IMR-90 (cell line): ENCODE data around the gene TMEM140. TPM values are rescaled to one million over a fixed set of nuclear protein-coding genes. Genes with fewer than 3 reads are reported as not detected.

Source experiments
- ATAC-seq: fragments of 200-7000 bp; cut with Tn5 transposase; 2 replicates; pipeline ENCODE4 v1.9.1; 2020; ENCODE audit warnings: low read depth, mild to moderate bottlenecking, moderate library complexity
- BruUV-seq: library from RNA; stranded (reverse); fragments of 400-500 nt; replicated peaks from 2 replicates; lab custom pipeline; 2021; lab: Mats Ljungman, UMichigan
- CTCF ChIA-PET: fragments of 300-600 bp; formaldehyde crosslinking; extraction: SDS; loops from one replicate; lab custom pipeline; 2021; ENCODE audit warnings: antibody characterized with exemption; lab: Yijun Ruan, JAX
- POLR2A ChIA-PET: fragments of 300-600 bp; sonication (Branson Sonifier 250); formaldehyde crosslinking; loops from one replicate; lab custom pipeline; 2022; ENCODE audit warnings: antibody characterized with exemption; ENCODE audit not compliant: unreplicated experiment; lab: Charles Lee
- DNase-seq: peaks from one replicate; pipeline ENCODE4 v3.0.0; 2013
- H2AFZ ChIP-seq: replicated peaks from 2 replicates; pipeline ENCODE3; 2013; ENCODE audit warnings: low read length, mild to moderate bottlenecking; ENCODE audit not compliant: poor library complexity
- H2AK5ac ChIP-seq: 2 replicates; pipeline ENCODE4 v1.6.1; 2013; ENCODE audit warnings: low read depth, low read length, inconsistent platforms
- H2AK9ac ChIP-seq: replicated peaks from 2 replicates; pipeline ENCODE3; 2013; ENCODE audit warnings: mild to moderate bottlenecking, low read depth, low read length, moderate library complexity; ENCODE audit not compliant: poor library complexity
- H2BK120ac ChIP-seq: 2 replicates; pipeline ENCODE4 v1.6.1; 2013; ENCODE audit warnings: low read depth, low read length, inconsistent platforms
- H2BK15ac ChIP-seq: 3 replicates; pipeline ENCODE4 v1.6.1; 2013; ENCODE audit warnings: low read depth, low read length, inconsistent platforms
- H2BK20ac ChIP-seq: 2 replicates; pipeline ENCODE4 v1.6.1; 2013; ENCODE audit warnings: low read depth, mild to moderate bottlenecking, inconsistent platforms, low read length, moderate library complexity
- H2BK5ac ChIP-seq: 2 replicates; pipeline ENCODE4 v1.6.1; 2013; ENCODE audit warnings: mild to moderate bottlenecking, low read depth, low read length, inconsistent platforms; ENCODE audit not compliant: poor library complexity, severe bottlenecking
- H3K14ac ChIP-seq: replicated peaks from 2 replicates; pipeline ENCODE4 v1.6.1; 2013; ENCODE audit warnings: low read depth, low read length, inconsistent platforms
- H3K18ac ChIP-seq: 2 replicates; pipeline ENCODE4 v1.6.1; 2013; ENCODE audit warnings: low read depth, low read length, control low read depth
- H3K23ac ChIP-seq: 2 replicates; pipeline ENCODE4 v1.6.1; 2013; ENCODE audit warnings: low read depth, low read length, inconsistent platforms
- H3K27ac ChIP-seq: 2 replicates; pipeline ENCODE4 v1.5.1; 2013; ENCODE audit warnings: mild to moderate bottlenecking, control low read depth, low read length; ENCODE audit not compliant: insufficient read depth
- H3K27me3 ChIP-seq: 2 replicates; pipeline ENCODE4 v1.6.1; 2013; ENCODE audit warnings: low read length; ENCODE audit not compliant: control insufficient read depth, insufficient read depth
- H3K36me3 ChIP-seq: 2 replicates; pipeline ENCODE4 v1.6.1; 2013; ENCODE audit warnings: low read length, mixed read lengths; ENCODE audit not compliant: control insufficient read depth, insufficient read depth
- H3K4ac ChIP-seq: 2 replicates; pipeline ENCODE4 v1.6.1; 2013; ENCODE audit warnings: low read depth, low read length, inconsistent platforms
- H3K4me1 ChIP-seq: 2 replicates; pipeline ENCODE4 v1.6.1; 2013; ENCODE audit warnings: low read length, mixed read lengths; ENCODE audit not compliant: control insufficient read depth, insufficient read depth
- H3K4me2 ChIP-seq: 2 replicates; pipeline ENCODE4 v1.6.1; 2013; ENCODE audit warnings: low read depth, mild to moderate bottlenecking, control low read depth, low read length, moderate library complexity
- H3K4me3 ChIP-seq: 2 replicates; pipeline ENCODE4 v1.5.1; 2013; ENCODE audit warnings: low read depth, mild to moderate bottlenecking, control low read depth, low read length, moderate library complexity; ENCODE audit not compliant: insufficient read depth
- H3K56ac ChIP-seq: 2 replicates; pipeline ENCODE4 v1.6.1; 2013; ENCODE audit warnings: low read length, inconsistent platforms; ENCODE audit not compliant: insufficient read depth; ENCODE audit errors: extremely low read depth
- H3K79me1 ChIP-seq, 2 experiments: 2 replicates each; pipeline ENCODE4 v1.6.1; 2013; ENCODE audit warnings: low read length in 2 of 2, inconsistent platforms in 1 of 2, low read depth in 1 of 2
- H3K9ac ChIP-seq: 2 replicates; pipeline ENCODE4 v1.6.1; 2013; ENCODE audit warnings: low read depth, low read length, control low read depth
- H3K9me1 ChIP-seq: 2 replicates; pipeline ENCODE4 v1.6.1; 2013; ENCODE audit warnings: low read length, inconsistent platforms; ENCODE audit not compliant: insufficient read depth
- H3K9me3 ChIP-seq: 2 replicates; pipeline ENCODE4 v1.6.1; 2013; ENCODE audit warnings: low read length; ENCODE audit not compliant: control insufficient read depth, insufficient read depth
- H4K20me1 ChIP-seq: 2 replicates; pipeline ENCODE4 v1.6.1; 2013; ENCODE audit warnings: low read length, inconsistent platforms; ENCODE audit not compliant: insufficient read depth
- H4K5ac ChIP-seq: 2 replicates; pipeline ENCODE4 v1.6.1; 2013; ENCODE audit warnings: mild to moderate bottlenecking, low read depth, low read length, control low read depth
- H4K8ac ChIP-seq, 2 experiments: 2 replicates each; pipeline ENCODE4 v1.6.1; 2013; ENCODE audit warnings: low read depth in 2 of 2, low read length in 2 of 2, control low read depth in 1 of 2, inconsistent platforms in 1 of 2
- H4K91ac ChIP-seq: 2 replicates; pipeline ENCODE4 v1.6.1; 2013; ENCODE audit warnings: low read depth, low read length, inconsistent platforms; ENCODE audit not compliant: insufficient read depth
- MAZ ChIP-seq: IDR thresholded peaks from 2 replicates; pipeline ENCODE4 v1.6.1; 2012; ENCODE audit warnings: low read depth, mild to moderate bottlenecking, low read length, improper control_type of control experiment, moderate library complexity, borderline replicate concordance
- POLR2A ChIP-seq: IDR thresholded peaks from 2 replicates; pipeline ENCODE4 v1.6.1; 2012; ENCODE audit warnings: mild to moderate bottlenecking, low read depth, low read length
- SMC3 ChIP-seq: fragments of 150-350 bp; IDR thresholded peaks from 2 replicates; pipeline ENCODE4 v1.6.1; 2016; ENCODE audit warnings: low read depth, mild to moderate bottlenecking, antibody characterized with exemption, low read length, moderate library complexity
- WGBS, 2 experiments: methylation state at CpG; one replicate each; pipeline versions ENCODE4 v1.1.5 to v1.1.7; 2013; ENCODE audit warnings: missing lambda C conversion rate in 2 of 2; ENCODE audit not compliant: insufficient read length in 1 of 2; ENCODE audit errors: extremely low coverage in 2 of 2; 5-methylcytosine and 5-hydroxymethylcytosine counted together
- dilution Hi-C: fragments of 300-500 bp; cut with HindIII; formaldehyde crosslinking; loops from one replicate; pipeline ENCODE4 v1.14.3; 2018; ENCODE audit warnings: low sequenced_read_pairs; ENCODE audit not compliant: unreplicated experiment
- in situ Hi-C: fragments of 300-500 bp; cut with MboI; formaldehyde crosslinking; loops from 3 replicates; pipeline ENCODE4 v1.14.3; 2019; ENCODE audit warnings: low sequenced_read_pairs, inconsistent platforms, mixed read lengths
- intact Hi-C: fragments of 100-400 bp; cut with micrococcal nuclease; formaldehyde crosslinking; loops from 2 replicates; pipeline ENCODE4 v1.10.0; 2022
- polyA plus RNA-seq, 3 experiments: library from polyadenylated mRNA; depleted of rRNA; stranded (reverse); fragments of >200 nt; gene quantifications; 2 replicates each; pipeline ENCODE4 v1.2.3, GENCODE V29; 2012; ENCODE audit warnings: low replicate concordance in 1 of 3
- total RNA-seq: library from RNA; depleted of rRNA; stranded (reverse); fragments of >200 nt; gene quantifications from 2 replicates; pipeline ENCODE4 v1.2.3, GENCODE V29; 2012

TMEM140 gene
- total and polyA plus RNA-seq, 2 of the 4 experiments (the other 2 are of a cell fraction) = 0.24 to 0.72 TPM

DNA sequence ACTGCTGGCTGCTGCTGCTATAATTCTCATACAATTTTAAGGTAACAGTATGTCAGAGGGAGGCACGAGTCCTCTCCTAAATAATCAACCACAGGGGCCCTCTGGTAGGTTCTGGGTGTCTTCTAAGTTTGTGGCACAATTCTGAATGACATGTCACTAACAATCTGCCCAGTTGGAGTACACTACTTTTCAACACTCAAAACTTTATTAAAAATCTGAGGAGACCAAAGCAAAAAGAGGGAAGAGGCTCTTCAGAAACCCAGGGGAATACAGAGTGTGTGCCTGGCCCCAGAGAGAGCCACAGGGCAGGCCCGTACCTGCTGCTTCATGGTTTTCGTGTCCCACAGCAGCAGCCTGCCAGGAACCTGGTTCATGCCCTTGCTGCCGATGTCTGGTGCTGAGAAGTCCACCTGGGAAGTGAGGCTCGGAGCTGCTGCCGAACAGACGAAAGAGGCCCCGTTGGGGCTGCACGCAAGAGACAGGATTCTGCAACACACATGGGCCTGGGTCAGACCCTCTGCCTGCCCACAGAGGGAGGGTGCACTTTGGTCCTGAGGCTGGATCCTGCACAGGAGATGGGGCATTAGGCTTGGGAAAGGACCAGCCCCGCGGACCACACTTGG is 45.2 kb downstream of the TMEM140 start:
- H2BK5ac ChIP-seq = peak overlapping the region; percentile 69
- ATAC-seq (no peak; the same call in 1 of the 2 replicates), DNase-seq (no peak)
- intact Hi-C loops = loop anchor here (1.0 kb wide), 1 partner anchor 45 kb away; the partner anchor contains the start of gene TMEM140
- peaks cover 13% of the 10 kb centered on the region for H3K4me1 ChIP-seq
- H3K79me1 ChIP-seq = 0 out of 4 replicates have a peak, but pooled peaks cover 0 to 11% of the 10 kb centered on the region in 2 experiments
- peak overlapping the region; percentile 40; the same call in 1 of the 2 replicates for H3K27ac ChIP-seq
- no peak overlapping the region for H3K56ac ChIP-seq
- peaks cover 11% of the 10 kb centered on the region for H3K9me1 ChIP-seq
- 86% methylated on average over 4 of the region's 11 CpGs; no CpG with 5 or more reads in 1 of the 2 experiments for WGBS, 2 experiments
- 0 out of 3 replicates have a peak overlapping the region, but pooled peaks have one; percentile 24 for H2BK15ac ChIP-seq
- H2AFZ ChIP-seq = peak overlapping the region; percentile 67
- peak overlapping the region; percentile 39; the same call in 1 of the 2 replicates for H2AK5ac ChIP-seq
- H3K9ac ChIP-seq = no peak overlapping the region
- H3K23ac ChIP-seq = no peak overlapping the region
- H4K5ac ChIP-seq = 0 out of 2 replicates have a peak overlapping the region, but pooled peaks have one; percentile 7
- no peaks in the 10 kb centered on the region for H4K20me1 ChIP-seq
- peak overlapping the region in 1 of 2 experiments; percentile 84; a peak in 2 of 4 replicates for H4K8ac ChIP-seq
- no peaks in the 10 kb centered on the region for H3K27me3 ChIP-seq
- no TSS peak for BruUV-seq
- 0 out of 2 replicates have a peak overlapping the region, but pooled peaks have one; percentile 11 for H3K4ac ChIP-seq
- H2BK120ac ChIP-seq = peak overlapping the region; percentile 19; the same call in 1 of the 2 replicates
- POLR2A ChIA-PET = no interaction called here
- TF ChIP-seq POLR2A (no peak), MAZ (no peak), SMC3 (no peak)
- H4K91ac ChIP-seq = 0 out of 2 replicates have a peak overlapping the region, but pooled peaks have one; percentile 19
- H3K18ac ChIP-seq = peak overlapping the region; percentile 13; the same call in 1 of the 2 replicates
- in situ Hi-C loops = no loop called here
- CTCF ChIA-PET = no interaction called here
- peak overlapping the region; percentile 52; the same call in 1 of the 2 replicates for H3K14ac ChIP-seq
- no peak overlapping the region for H3K4me2 ChIP-seq
- peak overlapping the region; percentile 83 for H2AK9ac ChIP-seq
- dilution Hi-C loops = no loop called here
- H3K9me3 ChIP-seq = no peaks in the 10 kb centered on the region
- peak overlapping the region; percentile 8; the same call in 1 of the 2 replicates for H2BK20ac ChIP-seq
- H3K4me3 ChIP-seq = no peak overlapping the region
- H3K36me3 ChIP-seq = peaks cover 29% of the 10 kb centered on the region
